Neutrophil (primary cell): Measurements from ENCODE around the gene CHST11.

Experiments used
- H3K27ac ChIP-seq: fragments of 200-600 bp; sonication (generic); 2 replicates; pipeline ENCODE4 v1.5.1; 2016; ENCODE audit warnings: mild to moderate bottlenecking, moderate library complexity
- H3K27me3 ChIP-seq: fragments of 200-600 bp; sonication (generic); 2 replicates; pipeline ENCODE4 v1.6.0; 2016; ENCODE audit warnings: mild to moderate bottlenecking
- H3K36me3 ChIP-seq: fragments of 200-600 bp; sonication (generic); 2 replicates; pipeline ENCODE4 v1.5.1; 2017
- H3K4me1 ChIP-seq, 2 experiments: fragments of 200-600 bp in 1 of 2; sonication (generic) in 1 of 2; 1 replicate in 1 of 2; 2 replicates in 1 of 2; pipeline versions ENCODE4 v1.5.1 to v1.6.1; 2013 to 2016; ENCODE audit warnings: low read depth in 1 of 2, low read length in 1 of 2, mild to moderate bottlenecking in 1 of 2, moderate library complexity in 1 of 2; ENCODE audit not compliant: control insufficient read depth in 1 of 2, insufficient read depth in 1 of 2
- H3K4me3 ChIP-seq, 2 experiments: fragments of 200-600 bp in 1 of 2; sonication (generic) in 1 of 2; 1 replicate in 1 of 2; 2 replicates in 1 of 2; pipeline ENCODE4 v1.5.1; 2013 to 2016; ENCODE audit warnings: low read depth in 1 of 2, low read length in 1 of 2, mild to moderate bottlenecking in 1 of 2, moderate library complexity in 1 of 2
- H3K9me3 ChIP-seq: fragments of 200-600 bp; sonication (generic); 2 replicates; pipeline ENCODE4 v1.5.1; 2016
- CTCF ChIP-seq: fragments of 200-600 bp; sonication (generic); IDR thresholded peaks from 2 replicates; pipeline ENCODE4 v1.5.1; 2016; ENCODE audit warnings: antibody characterized with exemption

Gene CHST11

GRCh38 chr12:104672096-104672445 lies 215.3 kb downstream of the CHST11 start:
- Histone ChIP-seq H3K4me3 (peak overlapping the region; percentile 33 to 44), H3K27ac (peak overlapping the region; percentile 97), H3K9me3 (no peaks in the 10 kb centered on the region), H3K27me3 (no peaks in the 10 kb centered on the region), H3K4me1 (peaks cover 78 to 96% of the 10 kb centered on the region in 2 experiments), H3K36me3 (no peaks in the 10 kb centered on the region)
- TF ChIP-seq CTCF = no peak

- H3K4me1 ChIP-seq = peaks cover 72 to 96% of the 10 kb centered on the region in 2 experiments
- H3K27ac ChIP-seq = peak overlapping the region; percentile 97
- TF ChIP-seq CTCF = no peak
- no peaks in the 10 kb centered on the region for H3K36me3 ChIP-seq
- no peak overlapping the region for H3K4me3 ChIP-seq
- H3K27me3 ChIP-seq = no peaks in the 10 kb centered on the region
- H3K9me3 ChIP-seq = no peaks in the 10 kb centered on the region
Observed at GRCh38 chr12:104672501-104673265, 215.9 kb downstream of the CHST11 start.

- peak overlapping the region; percentile 97 for H3K27ac ChIP-seq
- H3K27me3 ChIP-seq = no peaks in the 10 kb centered on the region
- H3K4me3 ChIP-seq = no peak overlapping the region
- no peaks in the 10 kb centered on the region for H3K9me3 ChIP-seq
- peaks cover 66 to 90% of the 10 kb centered on the region in 2 experiments for H3K4me1 ChIP-seq
- TF ChIP-seq CTCF = no peak
- no peaks in the 10 kb centered on the region for H3K36me3 ChIP-seq
Observed at GRCh38 chr12:104673294-104673693, 216.5 kb downstream of the CHST11 start.

- no peak for TF ChIP-seq CTCF
- H3K27me3 ChIP-seq = no peaks in the 10 kb centered on the region
- no peaks in the 10 kb centered on the region for H3K9me3 ChIP-seq
- H3K4me3 ChIP-seq = no peak overlapping the region
- peak overlapping the region; percentile 97 for H3K27ac ChIP-seq
- no peaks in the 10 kb centered on the region for H3K36me3 ChIP-seq
- peaks cover 60 to 84% of the 10 kb centered on the region in 2 experiments for H3K4me1 ChIP-seq
Observed at GRCh38 chr12:104673696-104674482, 217.1 kb downstream of the CHST11 start.

GRCh38 chr12:104676636-104677035 lies 219.9 kb downstream of the CHST11 start:
- H3K4me1 ChIP-seq = peaks cover 54 to 82% of the 10 kb centered on the region in 2 experiments
- no peak for TF ChIP-seq CTCF
- no peaks in the 10 kb centered on the region for H3K36me3 ChIP-seq
- H3K27me3 ChIP-seq = no peaks in the 10 kb centered on the region
- no peaks in the 10 kb centered on the region for H3K9me3 ChIP-seq
- no peak overlapping the region for H3K4me3 ChIP-seq
- peak overlapping the region; percentile 92 for H3K27ac ChIP-seq
